NOMO-1 treated with DMSO at 0.1 percent for 48 hours (cell line): ENCODE data around the gene PDGFRB.
A peak's percentile ranks its signal among the peaks of the same experiment; 100 is the strongest.
"Not testable (repeated sequence)": the region's sequence is repeated elsewhere in the genome, so short reads cannot be mapped to it uniquely, and the experiment has no call there.

Source experiments
- DNase-seq: peaks from one replicate; lab custom pipeline; 2025; ENCODE audit not compliant: unreplicated experiment; lab: John Stamatoyannopoulos, UW

The PDGFRB gene

GRCh38 chr5:150092159-150092787, 63.4 kb downstream of the PDGFRB start:
- DNase-seq = no peak

GRCh38 chr5:150085950-150086715, 69.5 kb downstream of the PDGFRB start, which contains the start of gene CSF1R:
TSS of gene CSF1R (minus strand) at chr5:150086554. CDS start at chr5:150086427, 127 bp downstream.
- DNase-seq = peak; percentile 53

GRCh38 chr5:150085191-150085912, 70.3 kb downstream of the PDGFRB start:
- DNase-seq = no peak

- DNase-seq = not testable (repeated sequence)
Observed at GRCh38 chr5:150084754-150085153, 70.9 kb downstream of the PDGFRB start.

GRCh38 chr5:150082889-150083288, 72.8 kb downstream of the PDGFRB start:
- no peak for DNase-seq

GRCh38 chr5:150082374-150082773, 73.3 kb downstream of the PDGFRB start:
- DNase-seq = peak; percentile 16

- peak; percentile 87 for DNase-seq
Observed at GRCh38 chr5:150081541-150082283, 73.9 kb downstream of the PDGFRB start.

- no peak for DNase-seq
Observed at GRCh38 chr5:150080696-150081435, 74.8 kb downstream of the PDGFRB start.

GRCh38 chr5:150079909-150080461, 75.7 kb downstream of the PDGFRB start:
- no peak for DNase-seq

GRCh38 chr5:150078802-150079689, 76.6 kb downstream of the PDGFRB start:
- no peak for DNase-seq

GRCh38 chr5:150077996-150078801, 77.4 kb downstream of the PDGFRB start:
- no peak for DNase-seq

GRCh38 chr5:150077060-150077459, 78.6 kb downstream of the PDGFRB start:
- DNase-seq = no peak

GRCh38 chr5:150075806-150076205, 79.8 kb downstream of the PDGFRB start:
- DNase-seq = no peak

GRCh38 chr5:150075233-150075632, 80.4 kb downstream of the PDGFRB start:
- no peak for DNase-seq

- no peak for DNase-seq
Observed at GRCh38 chr5:150073677-150074076, 82.0 kb downstream of the PDGFRB start.

- no peak for DNase-seq
Observed at GRCh38 chr5:150073086-150073625, 82.5 kb downstream of the PDGFRB start.

GRCh38 chr5:150070821-150071220, 84.8 kb downstream of the PDGFRB start:
- no peak for DNase-seq
